HEK293T (cell line): Measurements from ENCODE around the gene IL17C.

Source experiments
- CTCF ChIA-PET: fragments of 350-600 bp; formaldehyde crosslinking; extraction: SDS; loops from one replicate; lab custom pipeline; 2021; ENCODE audit warnings: antibody characterized with exemption, inconsistent platforms; lab: Yijun Ruan, JAX
- POLR2A ChIA-PET: fragments of 350-600 bp; formaldehyde crosslinking; extraction: SDS; loops from one replicate; lab custom pipeline; 2020; ENCODE audit warnings: antibody characterized with exemption, inconsistent platforms; lab: Yijun Ruan, JAX
- DNase-seq: peaks from one replicate; pipeline ENCODE4 v3.0.0; 2012; ENCODE audit warnings: mixed read lengths; ENCODE audit errors: extremely low spot score
- ARNT ChIP-seq: fragments of 450-650 bp; IDR thresholded peaks from 2 replicates; pipeline ENCODE4 v1.6.1; 2017; ENCODE audit warnings: mild to moderate bottlenecking
- BHLHE40 ChIP-seq: fragments of 450-650 bp; IDR thresholded peaks from 2 replicates; pipeline ENCODE4 v1.6.1; 2016; ENCODE audit warnings: mild to moderate bottlenecking, moderate library complexity, borderline replicate concordance
- CTBP1 ChIP-seq: fragments of 450-650 bp; IDR thresholded peaks from 2 replicates; pipeline ENCODE4 v1.6.1; 2016; ENCODE audit warnings: borderline replicate concordance
- ELF4 ChIP-seq: fragments of 450-650 bp; IDR thresholded peaks from 2 replicates; pipeline ENCODE4 v1.6.1; 2017; ENCODE audit warnings: antibody characterized with exemption
- FOXA1 ChIP-seq: fragments of 450-650 bp; IDR thresholded peaks from 2 replicates; pipeline ENCODE4 v1.6.1; 2016; ENCODE audit warnings: mild to moderate bottlenecking
- FOXK2 ChIP-seq: fragments of 450-650 bp; IDR thresholded peaks from 2 replicates; pipeline ENCODE4 v1.6.1; 2016; ENCODE audit warnings: mild to moderate bottlenecking
- FOXM1 ChIP-seq: fragments of 450-650 bp; IDR thresholded peaks from 2 replicates; pipeline ENCODE4 v1.6.1; 2017; ENCODE audit warnings: mild to moderate bottlenecking, borderline replicate concordance
- HDGF ChIP-seq: fragments of 450-650 bp; IDR thresholded peaks from 2 replicates; pipeline ENCODE4 v1.6.1; 2017; ENCODE audit warnings: antibody characterized with exemption, borderline replicate concordance
- L3MBTL2 ChIP-seq: fragments of 450-650 bp; conservative IDR thresholded peaks from 2 replicates; pipeline ENCODE4 v1.6.1; 2016; ENCODE audit warnings: mild to moderate bottlenecking
- LEF1 ChIP-seq: fragments of 450-650 bp; IDR thresholded peaks from 2 replicates; pipeline ENCODE4 v1.6.1; 2017; ENCODE audit warnings: mild to moderate bottlenecking, borderline replicate concordance
- NFRKB ChIP-seq: fragments of 450-650 bp; IDR thresholded peaks from 2 replicates; pipeline ENCODE4 v1.6.1; 2016; ENCODE audit warnings: mild to moderate bottlenecking, moderate library complexity
- SP1 ChIP-seq: fragments of 450-650 bp; IDR thresholded peaks from 2 replicates; pipeline ENCODE4 v1.6.1; 2017
- SUZ12 ChIP-seq: fragments of 450-650 bp; IDR thresholded peaks from 2 replicates; pipeline ENCODE4 v1.6.1; 2016; ENCODE audit warnings: mild to moderate bottlenecking
- TARDBP ChIP-seq: fragments of 450-650 bp; IDR thresholded peaks from 2 replicates; pipeline ENCODE4 v1.6.1; 2016
- ZNF384 ChIP-seq: fragments of 450-650 bp; IDR thresholded peaks from 2 replicates; pipeline ENCODE4 v1.6.1; 2016
- TF ChIP-seq, protein P1 (sequence below): fragments of 450-650 bp; IDR thresholded peaks from 2 replicates; pipeline ENCODE4 v1.6.1; 2016

IL17C gene

DNA sequence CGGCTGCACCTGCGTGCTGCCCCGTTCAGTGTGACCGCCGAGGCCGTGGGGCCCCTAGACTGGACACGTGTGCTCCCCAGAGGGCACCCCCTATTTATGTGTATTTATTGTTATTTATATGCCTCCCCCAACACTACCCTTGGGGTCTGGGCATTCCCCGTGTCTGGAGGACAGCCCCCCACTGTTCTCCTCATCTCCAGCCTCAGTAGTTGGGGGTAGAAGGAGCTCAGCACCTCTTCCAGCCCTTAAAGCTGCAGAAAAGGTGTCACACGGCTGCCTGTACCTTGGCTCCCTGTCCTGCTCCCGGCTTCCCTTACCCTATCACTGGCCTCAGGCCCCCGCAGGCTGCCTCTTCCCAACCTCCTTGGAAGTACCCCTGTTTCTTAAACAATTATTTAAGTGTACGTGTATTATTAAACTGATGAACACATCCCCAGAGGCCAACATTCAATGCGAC is 1.7 kb downstream of the IL17C start:
- TF ChIP-seq L3MBTL2 (no peak), ARNT (no peak), ZNF384 (no peak), NFRKB (no peak), SUZ12 (no peak), HDGF (no peak), FOXM1 (no peak), CTBP1 (no peak), TARDBP (no peak), BHLHE40 (no peak), FOXA1 (no peak), LEF1 (no peak), SP1 (no peak), ELF4 (no peak), FOXK2 (no peak)
- TF ChIP-seq, protein P1, sequence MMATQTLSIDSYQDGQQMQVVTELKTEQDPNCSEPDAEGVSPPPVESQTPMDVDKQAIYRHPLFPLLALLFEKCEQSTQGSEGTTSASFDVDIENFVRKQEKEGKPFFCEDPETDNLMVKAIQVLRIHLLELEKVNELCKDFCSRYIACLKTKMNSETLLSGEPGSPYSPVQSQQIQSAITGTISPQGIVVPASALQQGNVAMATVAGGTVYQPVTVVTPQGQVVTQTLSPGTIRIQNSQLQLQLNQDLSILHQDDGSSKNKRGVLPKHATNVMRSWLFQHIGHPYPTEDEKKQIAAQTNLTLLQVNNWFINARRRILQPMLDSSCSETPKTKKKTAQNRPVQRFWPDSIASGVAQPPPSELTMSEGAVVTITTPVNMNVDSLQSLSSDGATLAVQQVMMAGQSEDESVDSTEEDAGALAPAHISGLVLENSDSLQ: no peak
- DNase-seq: no peak

DNA sequence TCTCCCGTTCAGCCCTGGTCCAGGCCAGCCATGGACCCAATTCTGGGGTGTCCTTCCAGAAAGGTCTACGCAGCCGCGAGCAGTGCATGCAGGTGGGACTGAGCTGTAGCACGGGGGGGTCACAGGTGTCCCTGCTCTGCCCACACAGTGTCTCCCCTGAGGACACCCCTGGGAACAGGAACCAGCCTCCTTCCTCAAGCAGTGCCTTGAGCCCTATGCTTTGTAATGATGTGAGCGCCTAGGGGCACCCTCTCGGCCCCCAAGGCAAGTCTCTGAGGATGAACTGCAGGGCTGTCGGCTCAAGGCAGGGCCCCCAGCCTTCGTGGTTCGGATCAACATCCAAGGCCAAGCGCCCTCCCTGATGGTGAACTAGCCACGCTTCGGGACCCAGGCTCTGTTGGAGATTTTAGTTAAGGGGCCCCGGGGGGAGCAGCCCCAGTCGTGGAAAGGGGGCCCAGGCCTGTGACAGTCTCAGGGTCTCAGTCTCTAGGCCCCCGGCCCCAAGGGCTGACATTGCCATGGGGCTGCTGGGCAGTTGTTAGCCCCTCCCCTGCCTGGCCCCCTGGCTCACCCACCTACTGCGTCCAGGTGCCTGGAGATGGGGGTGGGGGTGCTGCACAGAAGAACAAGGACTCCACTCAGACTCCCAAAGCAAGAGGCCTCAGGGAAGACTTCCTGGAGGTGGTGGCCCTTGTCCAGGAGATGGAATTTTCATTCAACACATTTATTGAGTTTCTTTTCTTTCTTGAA is 2.3 kb downstream of the IL17C start:
- ChIA-PET POLR2A (no interaction called here), CTCF (interaction anchor here (0.6 kb wide), 1 partner anchor 27 kb away, joined by 3 read pairs; no protein-coding TSS in a partner anchor)
- DNase-seq: no peak
- TF ChIP-seq, protein P1: no peak
- TF ChIP-seq HDGF: no peak

More for the DNA sequence above, 1.7 kb downstream of the IL17C start:
- ChIA-PET POLR2A (no interaction called here), CTCF (no interaction called here)

DNA sequence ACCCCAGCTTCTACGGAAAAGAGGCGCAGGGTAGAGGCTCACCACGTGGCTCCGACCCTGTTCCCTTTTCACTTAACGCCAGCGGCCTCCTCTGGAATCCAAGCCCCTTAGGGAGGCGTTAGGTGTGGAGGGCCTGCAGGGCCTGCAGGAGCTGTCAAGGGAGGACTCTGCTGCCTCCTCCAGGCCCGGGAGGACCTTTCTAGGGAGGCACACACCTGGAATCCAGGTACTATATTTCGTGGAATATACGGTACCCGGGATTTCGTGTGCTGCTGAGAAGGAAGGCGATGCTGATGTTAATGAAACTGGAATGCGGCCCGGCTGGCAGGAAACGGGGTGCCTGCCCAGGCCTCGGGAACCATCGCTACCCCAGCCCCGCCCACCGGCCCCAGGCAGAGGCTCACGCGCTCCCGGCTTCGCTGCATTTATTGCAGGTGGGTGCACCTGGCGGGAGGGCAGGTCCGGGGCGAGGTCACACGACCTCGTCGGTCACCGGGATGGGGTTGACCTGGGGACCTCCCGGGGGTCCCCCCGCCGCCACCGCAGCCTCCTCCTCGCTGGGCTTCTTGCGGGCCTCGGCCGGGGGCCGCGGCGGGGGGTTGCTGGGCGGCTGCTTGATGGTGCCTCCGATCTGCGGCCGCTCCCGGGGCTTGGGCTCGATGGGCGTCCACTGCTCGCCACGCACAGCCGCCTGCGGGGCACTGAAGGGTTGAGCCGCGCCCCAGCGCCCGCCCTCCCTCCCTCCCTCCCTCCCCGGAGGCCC is 4.7 kb downstream of the IL17C start:
- ChIA-PET POLR2A (no interaction called here), CTCF (no interaction called here)
- TF ChIP-seq SP1 (no peak), SUZ12 (no peak), TARDBP (no peak), FOXA1 (no peak), L3MBTL2 (no peak), FOXM1 (no peak), NFRKB (no peak), BHLHE40 (no peak)
- DNase-seq: no peak

DNA sequence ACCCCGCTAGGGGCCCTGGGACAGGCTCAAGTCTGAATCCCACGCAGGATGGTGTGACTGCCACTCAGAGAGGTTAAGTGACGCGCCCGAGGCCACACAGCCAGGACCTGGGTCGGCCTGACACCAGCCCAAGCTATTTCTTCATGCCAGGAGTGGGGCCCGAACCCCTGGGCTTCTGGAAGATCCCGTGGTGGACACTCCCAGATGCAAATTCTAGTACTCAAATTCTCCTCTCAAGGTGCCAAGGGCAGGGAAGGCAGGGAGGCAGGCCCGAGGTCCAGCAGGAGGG is 5.2 kb downstream of the IL17C start:
- TF ChIP-seq L3MBTL2 (no peak), CTBP1 (no peak), ZNF384 (no peak), ELF4 (no peak), SP1 (no peak), LEF1 (no peak)
- TF ChIP-seq, protein P1: no peak
- no peak for DNase-seq
- ChIA-PET CTCF (no interaction called here), POLR2A (no interaction called here)

DNA sequence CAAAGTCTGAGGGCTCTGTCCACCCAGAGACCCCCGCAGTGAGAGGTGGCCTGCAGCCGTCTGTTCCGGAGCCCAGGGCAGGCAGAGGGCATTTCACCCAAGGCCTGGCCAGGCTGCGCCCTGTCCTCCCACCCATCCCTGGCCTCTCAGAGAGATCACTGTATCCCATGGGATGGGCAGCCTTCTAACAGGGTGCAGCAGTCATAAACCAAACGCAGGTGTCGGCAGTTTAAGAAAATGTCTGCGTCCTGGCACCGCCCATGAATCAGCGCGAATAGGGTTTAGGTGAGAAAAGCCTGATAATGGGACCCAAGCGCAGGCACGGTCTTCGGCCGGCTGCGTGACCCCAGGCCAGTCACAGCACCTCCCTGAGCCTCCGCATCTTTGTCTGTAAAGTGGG is 7.1 kb downstream of the IL17C start:
- TF ChIP-seq L3MBTL2 (no peak), HDGF (no peak), ARNT (no peak), ELF4 (no peak), NFRKB (no peak), TARDBP (no peak), BHLHE40 (no peak), SP1 (no peak), FOXA1 (no peak), LEF1 (no peak), FOXM1 (no peak), SUZ12 (no peak), CTBP1 (no peak), FOXK2 (no peak), ZNF384 (no peak)
- TF ChIP-seq, protein P1: no peak
- POLR2A ChIA-PET: no interaction called here
- DNase-seq: no peak
- CTCF ChIA-PET: no interaction called here
